Ovary (tissue), 9 donors: ENCODE results near the gene MYOM3. TPM values are rescaled to one million over a fixed set of nuclear protein-coding genes. Genes with fewer than 3 reads are reported as not detected.

ENCODE experiments used
- DNase-seq, 5 donors: peaks; one replicate each; pipeline ENCODE4 v3.0.0-alpha.2; 2019 to 2020
- H3K27ac ChIP-seq, 2 donors: fragments of 200-600 bp; one replicate each; pipeline versions ENCODE4 v1.5.1 to v1.8.0; 2019 to 2022
- H3K27me3 ChIP-seq: fragments of 200-600 bp; one replicate; pipeline ENCODE4 v1.8.0; 2022
- H3K36me3 ChIP-seq: fragments of 200-600 bp; sonication (generic); one replicate; pipeline ENCODE4 v1.5.1; 2019
- H3K4me1 ChIP-seq: one replicate; pipeline ENCODE4 v1.8.1; 2013; ENCODE audit warnings: mild to moderate bottlenecking, moderate library complexity; ENCODE audit not compliant: insufficient read depth
- H3K4me3 ChIP-seq: fragments of 200-600 bp; sonication (generic); one replicate; pipeline ENCODE4 v1.5.1; 2017
- H3K9me3 ChIP-seq, 2 donors: fragments of 200-600 bp in 1 of 2; sonication (generic) in 1 of 2; one replicate each; pipeline versions ENCODE4 v1.5.1 to v1.8.1; 2013 to 2019; ENCODE audit warnings: mild to moderate bottlenecking in 1 of 2, moderate library complexity in 1 of 2
- CTCF ChIP-seq, 3 donors: fragments of 450-650 bp in 2 of 3; fragments of 200-600 bp in 1 of 3; IDR thresholded peaks; one replicate each; pipeline versions ENCODE4 v1.5.1 to v1.8.0; 2016 to 2022; ENCODE audit warnings: antibody characterized with exemption in 3 of 3, mild to moderate bottlenecking in 1 of 3
- EP300 ChIP-seq: sonication (generic); formaldehyde crosslinking; IDR thresholded peaks from one replicate; pipeline ENCODE4 v1.6.1; 2017; ENCODE audit warnings: antibody characterized with exemption
- POLR2A ChIP-seq: fragments of 450-650 bp; IDR thresholded peaks from one replicate; pipeline ENCODE4 v1.6.1; 2017; ENCODE audit warnings: antibody characterized with exemption, mild to moderate bottlenecking, moderate library complexity
- WGBS, 3 donors: extraction: QIAGEN DNeasy Blood & Tissue Kit in 1 of 3; methylation state at CpG; one replicate each; pipeline versions ENCODE4 v1.1.5 to v1.1.7; 2013 to 2017; 5-methylcytosine and 5-hydroxymethylcytosine counted together
- intact Hi-C, 4 donors: fragments of 100-400 bp; cut with DNase I; formaldehyde crosslinking; loops; one replicate each; pipeline versions ENCODE4 v1.11.0 to v1.15.1; 2022 to 2023
- polyA plus RNA-seq, 2 donors: library from polyadenylated mRNA; stranded (reverse); fragments of 200-250 nt in 1 of 2; fragments of 350-450 nt in 1 of 2; fragmentation: Illumina TruSeq in 1 of 2; extraction: RNeasy Lipid Tissue Mini Kit (QIAGEN cat#74804) in 1 of 2; gene quantifications; one replicate each; pipeline ENCODE4 v1.2.3, GENCODE V29; 2013 to 2014
- total RNA-seq, 7 donors: library from RNA; depleted of rRNA in 2 of 7; stranded (reverse); fragments of >200 nt in 2 of 7; fragmentation: NEBNext Ultra II Directional in 3 of 7; extraction: Animal tissue kit (Norgen Biotek cat#: 25700) in 3 of 7; gene quantifications; one replicate each; pipeline versions ENCODE4 v1.1.0 to v1.2.4, GENCODE V29; 2016 to 2023
- donor health status: DM: no; HTN: no; CAD: no; lungs with moderate emphysema.
- donor health status: DM: no; HTN: no; CAD: no.
- donor health status: Bipolar disorder and iron deficiency.
- donor health status: DM: yes; HTN: yes; CAD: no.
- donor health status: DM: no; HTN: no; CAD: no.
- donor health status: DM: yes; HTN: yes; CAD: no.

The MYOM3 gene
- total and polyA plus RNA-seq, 9 donors = 0.08 to 1.2 (median 0.27) TPM

- H3K27ac ChIP-seq = no peak overlapping the region
- TF ChIP-seq EP300 = no peak
- no peak for TF ChIP-seq CTCF (IDR thresholded peaks at IDR 0.05)
- no peak for TF ChIP-seq POLR2A
- H3K4me3 ChIP-seq = no peak overlapping the region
- no peak for DNase-seq
- no peaks in the 10 kb centered on the region for H3K27me3 ChIP-seq
- intact Hi-C loops = no loop called here
- WGBS, 3 donors = 91 to 95% (median 95%) methylated on average over 18 of the region's 18 CpGs
- no peaks in the 10 kb centered on the region for H3K4me1 ChIP-seq
- H3K9me3 ChIP-seq = no peaks in the 10 kb centered on the region
- no peaks in the 10 kb centered on the region for H3K36me3 ChIP-seq
Observed at GRCh38 chr1:24156542-24157260, 44.8 kb upstream of the MYOM3 start.

GRCh38 chr1:24155011-24155782 lies 43.3 kb upstream of the MYOM3 start:
- Histone ChIP-seq H3K4me3 (no peak overlapping the region), H3K9me3 (no peaks in the 10 kb centered on the region), H3K4me1 (no peaks in the 10 kb centered on the region), H3K27me3 (no peaks in the 10 kb centered on the region), H3K36me3 (no peaks in the 10 kb centered on the region), H3K27ac (no peak overlapping the region)
- TF ChIP-seq EP300 (no peak), CTCF (IDR thresholded peaks at IDR 0.05) (no peak), POLR2A (no peak)
- no peak for DNase-seq
- 62 to 67% (median 67%) methylated on average over 11 of the region's 11 CpGs for WGBS, 3 donors
- intact Hi-C loops = no loop called here

GRCh38 chr1:24154215-24154614 lies 42.3 kb upstream of the MYOM3 start:
- H3K27ac ChIP-seq = no peak overlapping the region
- H3K36me3 ChIP-seq = no peaks in the 10 kb centered on the region
- WGBS, 3 donors = 66 to 89% (median 73%) methylated on average over 8 of the region's 8 CpGs
- no peaks in the 10 kb centered on the region for H3K27me3 ChIP-seq
- no peak overlapping the region for H3K4me3 ChIP-seq
- DNase-seq = no peak
- intact Hi-C loops = no loop called here
- TF ChIP-seq POLR2A = no peak
- no peaks in the 10 kb centered on the region for H3K4me1 ChIP-seq
- H3K9me3 ChIP-seq = no peaks in the 10 kb centered on the region

- Histone ChIP-seq H3K4me3 (no peak overlapping the region), H3K36me3 (no peaks in the 10 kb centered on the region), H3K27me3 (no peaks in the 10 kb centered on the region), H3K27ac (no peak overlapping the region), H3K4me1 (no peaks in the 10 kb centered on the region), H3K9me3 (no peaks in the 10 kb centered on the region)
- no peak for DNase-seq
- 78 to 85% (median 83%) methylated on average over 10 of the region's 10 CpGs for WGBS, 3 donors
- intact Hi-C loops = no loop called here
- TF ChIP-seq EP300 = no peak
- TF ChIP-seq CTCF (IDR thresholded peaks at IDR 0.05) = no peak
- TF ChIP-seq POLR2A = no peak
Observed at GRCh38 chr1:24152631-24153494, 40.9 kb upstream of the MYOM3 start.
